ENCODE results near the gene MSRB1. TPM values are rescaled to one million over a fixed set of nuclear protein-coding genes. Genes with fewer than 3 reads are reported as not detected.

Gene MSRB1
- total and polyA plus RNA-seq, 2 of the 13 experiments (the other 11 are each of a cell fraction or from before 2014, with no cell fraction given): 32.1 to 75.4 TPM

GRCh38 chr16:1929578-1930337 is 13.2 kb downstream of the MSRB1 start (continued):
- TF ChIP-seq SMAD1 (CRISPR knock-in tag; IDR thresholded peaks at IDR 0.05; ENCODE audit: borderline replicate concordance, low read depth) (0 out of 2 replicates have a peak, but pooled peaks have one; percentile 55), TMF1 (CRISPR knock-in tag; IDR thresholded peaks at IDR 0.05; ENCODE audit: low read depth) (peak; percentile 97), PBX3 (CRISPR knock-in tag; IDR thresholded peaks at IDR 0.05; ENCODE audit: borderline replicate concordance) (no peak), TAF15 (IDR thresholded peaks at IDR 0.05; ENCODE audit: low read depth, low read length, poor library complexity, severe bottlenecking) (no peak), ZNF616 (CRISPR knock-in tag; IDR thresholded peaks at IDR 0.05; ENCODE audit: low read depth) (peak; percentile 65; the same call in 1 of the 2 replicates), GTF3A (CRISPR knock-in tag; conservative IDR thresholded peaks at IDR 0.05) (0 out of 2 replicates have a peak, but pooled peaks have one; percentile 76), HOXA3 (CRISPR knock-in tag; IDR thresholded peaks at IDR 0.05) (peak; percentile 83), ZKSCAN5 (CRISPR knock-in tag; IDR thresholded peaks at IDR 0.05) (no peak), ZNF12 (CRISPR knock-in tag; IDR thresholded peaks at IDR 0.05) (no peak), TEAD2 (CRISPR knock-in tag; IDR thresholded peaks at IDR 0.05) (no peak), MTF1 (CRISPR knock-in tag; IDR thresholded peaks at IDR 0.05) (no peak), KDM6A (CRISPR knock-in tag; IDR thresholded peaks at IDR 0.05; ENCODE audit: low read depth) (no peak), SP4 (CRISPR knock-in tag; IDR thresholded peaks at IDR 0.05) (peak; percentile 78; the same call in 1 of the 2 replicates), RBAK (CRISPR knock-in tag; IDR thresholded peaks at IDR 0.05) (no peak), ZNF292 (CRISPR knock-in tag; IDR thresholded peaks at IDR 0.05; ENCODE audit: borderline replicate concordance, low read depth) (no peak), ZNF207 (IDR thresholded peaks at IDR 0.05; ENCODE audit: borderline replicate concordance) (no peak), ZNF766 (CRISPR knock-in tag; IDR thresholded peaks at IDR 0.05; ENCODE audit: borderline replicate concordance) (peak; percentile 94), ZFP41 (CRISPR knock-in tag; IDR thresholded peaks at IDR 0.05; ENCODE audit: borderline replicate concordance) (no peak), ARNT2 (CRISPR knock-in tag; IDR thresholded peaks at IDR 0.05; ENCODE audit: low read depth) (peak; percentile 98), ZNF138 (CRISPR knock-in tag; IDR thresholded peaks at IDR 0.05; ENCODE audit: low read depth) (0 out of 2 replicates have a peak, but pooled peaks have one; percentile 89), ZBTB2 (CRISPR knock-in tag; IDR thresholded peaks at IDR 0.05; ENCODE audit: low read depth) (peak; percentile 76; the same call in 1 of the 2 replicates), ZNF362 (CRISPR knock-in tag; IDR thresholded peaks at IDR 0.05; ENCODE audit: borderline replicate concordance) (no peak)
- TF ChIP-seq, protein P1, sequence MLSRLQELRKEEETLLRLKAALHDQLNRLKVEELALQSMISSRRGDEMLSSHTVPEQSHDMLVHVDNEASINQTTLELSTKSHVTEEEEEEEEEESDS (CRISPR knock-in tag; IDR thresholded peaks at IDR 0.05; ENCODE audit: borderline replicate concordance): no peak
- TF ChIP-seq, protein P2, sequence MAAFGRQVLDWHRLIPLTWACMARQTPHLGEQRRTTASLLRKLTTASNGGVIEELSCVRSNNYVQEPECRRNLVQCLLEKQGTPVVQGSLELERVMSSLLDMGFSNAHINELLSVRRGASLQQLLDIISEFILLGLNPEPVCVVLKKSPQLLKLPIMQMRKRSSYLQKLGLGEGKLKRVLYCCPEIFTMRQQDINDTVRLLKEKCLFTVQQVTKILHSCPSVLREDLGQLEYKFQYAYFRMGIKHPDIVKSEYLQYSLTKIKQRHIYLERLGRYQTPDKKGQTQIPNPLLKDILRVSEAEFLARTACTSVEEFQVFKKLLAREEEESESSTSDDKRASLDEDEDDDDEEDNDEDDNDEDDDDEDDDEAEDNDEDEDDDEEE (CRISPR knock-in tag; IDR thresholded peaks at IDR 0.05): no peak
- TF ChIP-seq, protein P3, sequence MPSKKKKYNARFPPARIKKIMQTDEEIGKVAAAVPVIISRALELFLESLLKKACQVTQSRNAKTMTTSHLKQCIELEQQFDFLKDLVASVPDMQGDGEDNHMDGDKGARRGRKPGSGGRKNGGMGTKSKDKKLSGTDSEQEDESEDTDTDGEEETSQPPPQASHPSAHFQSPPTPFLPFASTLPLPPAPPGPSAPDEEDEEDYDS (CRISPR knock-in tag; IDR thresholded peaks at IDR 0.05): no peak

All from HepG2 (cell line).